GM23248 (cell line): ENCODE data around the gene NPAT. TPM values are rescaled to one million over a fixed set of nuclear protein-coding genes. Genes with fewer than 3 reads are reported as not detected.

Experiments
- DNase-seq: peaks from one replicate; pipeline ENCODE4 v3.0.0-alpha.2; 2015
- H2AFZ ChIP-seq: fragments of 200-600 bp; sonication (generic); 2 replicates; pipeline ENCODE4 v1.6.1; 2016; ENCODE audit warnings: antibody characterized with exemption
- H3F3A ChIP-seq: fragments of 200-600 bp; sonication (generic); 2 replicates; pipeline ENCODE4 v1.6.1; 2016; ENCODE audit warnings: mild to moderate bottlenecking, antibody characterized with exemption, mixed run types; ENCODE audit not compliant: insufficient read depth
- H3K27ac ChIP-seq: fragments of 200-600 bp; sonication (generic); 2 replicates; pipeline ENCODE4 v1.5.1; 2016; ENCODE audit warnings: mild to moderate bottlenecking
- H3K27me3 ChIP-seq: fragments of 200-600 bp; sonication (generic); replicated peaks from 2 replicates; pipeline ENCODE4 v1.6.1; 2016; ENCODE audit warnings: mild to moderate bottlenecking; ENCODE audit not compliant: insufficient read depth
- H3K36me3 ChIP-seq: fragments of 200-600 bp; sonication (generic); 2 replicates; pipeline ENCODE4 v1.6.1; 2016; ENCODE audit warnings: low read depth, mild to moderate bottlenecking
- H3K4me1 ChIP-seq: fragments of 200-600 bp; sonication (generic); 2 replicates; pipeline ENCODE4 v1.6.1; 2016; ENCODE audit warnings: mild to moderate bottlenecking; ENCODE audit not compliant: insufficient read depth
- H3K4me2 ChIP-seq: fragments of 200-600 bp; sonication (generic); one replicate; pipeline ENCODE4 v1.6.1; 2016; ENCODE audit warnings: mild to moderate bottlenecking; ENCODE audit not compliant: unreplicated experiment
- H3K4me3 ChIP-seq: fragments of 200-600 bp; sonication (generic); 2 replicates; pipeline ENCODE4 v1.5.1; 2016; ENCODE audit warnings: mild to moderate bottlenecking
- H3K79me2 ChIP-seq: fragments of 200-600 bp; sonication (generic); 2 replicates; pipeline ENCODE4 v1.6.1; 2016; ENCODE audit warnings: mild to moderate bottlenecking; ENCODE audit not compliant: insufficient read depth
- H3K9ac ChIP-seq: fragments of 200-600 bp; sonication (generic); 2 replicates; pipeline ENCODE4 v1.6.1; 2016; ENCODE audit warnings: mild to moderate bottlenecking
- H3K9me2 ChIP-seq: fragments of 200-600 bp; sonication (generic); 2 replicates; pipeline ENCODE4 v1.6.1; 2016; ENCODE audit warnings: mixed run types, mild to moderate bottlenecking, moderate library complexity; ENCODE audit not compliant: insufficient read depth
- H3K9me3 ChIP-seq: fragments of 200-600 bp; sonication (generic); one replicate; pipeline ENCODE4 v1.6.1; 2017; ENCODE audit warnings: low read depth
- H4K20me1 ChIP-seq: fragments of 200-600 bp; sonication (generic); 2 replicates; pipeline ENCODE4 v1.6.0; 2016; ENCODE audit not compliant: insufficient read depth
- EZH2 ChIP-seq: fragments of 200-600 bp; sonication (generic); IDR thresholded peaks from 2 replicates; pipeline ENCODE4 v1.6.1; 2018; ENCODE audit warnings: antibody characterized with exemption, mild to moderate bottlenecking; ENCODE audit not compliant: insufficient read depth, poor library complexity, severe bottlenecking
- EZH2phosphoT487 ChIP-seq: fragments of 200-600 bp; sonication (generic); IDR thresholded peaks from 2 replicates; pipeline ENCODE4 v1.6.1; 2018; ENCODE audit warnings: antibody characterized with exemption, moderate library complexity, mild to moderate bottlenecking, low read depth; ENCODE audit not compliant: insufficient read depth
- whole genome bisulfite sequencing, 2 experiments: methylation state at CpG; one replicate each; pipeline ENCODE4 v1.1.6; 2015 to 2017; ENCODE audit warnings: low lambda C conversion rate in 2 of 2, low coverage in 1 of 2; ENCODE audit errors: missing lambda C conversion rate in 2 of 2; 5-methylcytosine and 5-hydroxymethylcytosine counted together
- in situ Hi-C: fragments of 300-500 bp; cut with MboI; formaldehyde crosslinking; loops from 2 replicates; pipeline ENCODE4 v1.15.0; 2020
- polyA plus RNA-seq: library from polyadenylated mRNA; unstranded; fragments of >200 nt; fragmentation: Nextera tagmentation; extraction: Ambion mirVana; gene quantifications from 2 replicates; pipeline ENCODE4 v1.2.1, GENCODE V29; 2016
- total RNA-seq: library from RNA; depleted of rRNA; stranded (reverse); fragments of >200 nt; shearing (Covaris generic); gene quantifications from 2 replicates; pipeline ENCODE4 v1.2.3, GENCODE V29; 2014

NPAT gene
- total and polyA plus RNA-seq, 2 experiments from 2014 or later: 8.5 to 9.6 TPM

DNA sequence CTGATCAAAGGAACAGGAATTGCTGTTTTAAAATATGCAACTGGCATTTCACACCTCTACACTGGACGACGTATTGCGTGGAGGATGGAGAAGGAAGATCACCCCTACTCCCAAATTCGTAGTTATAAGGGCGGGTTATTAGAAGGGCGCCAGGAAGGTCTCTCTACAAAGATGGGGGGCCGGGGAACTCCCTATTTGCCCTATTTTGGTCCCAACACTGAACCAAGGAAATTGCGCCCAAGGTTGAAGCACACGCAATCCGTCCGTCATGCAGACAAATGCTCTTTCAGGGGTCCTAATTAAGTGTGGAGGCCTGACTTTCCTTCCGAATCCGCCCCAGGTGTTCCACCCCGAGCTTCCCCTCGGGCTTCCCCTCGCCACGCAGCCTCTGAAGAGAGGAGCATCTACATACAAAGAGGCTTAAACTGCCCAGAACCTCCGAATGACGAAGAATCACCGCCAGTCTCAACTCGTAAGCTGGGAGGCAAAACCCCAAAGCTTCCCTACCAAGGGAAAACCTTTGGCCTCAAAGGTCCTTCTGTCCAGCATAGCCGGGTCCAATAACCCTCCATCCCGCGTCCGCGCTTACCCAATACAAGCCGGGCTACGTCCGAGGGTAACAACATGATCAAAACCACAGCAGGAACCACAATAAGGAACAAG is 396 bp downstream of the NPAT start:
- Histone ChIP-seq H3K79me2 (peaks cover 87% of the 10 kb centered on the region), H3K9me3 (no peaks in the 10 kb centered on the region), H4K20me1 (no peaks in the 10 kb centered on the region), H3K4me1 (peaks cover 35% of the 10 kb centered on the region), H3K27ac (peak overlapping the region; percentile 95), H3F3A (peaks cover 42% of the 10 kb centered on the region), H3K9me2 (no peaks in the 10 kb centered on the region), H3K4me3 (peak overlapping the region; percentile 93), H2AFZ (peak overlapping the region; percentile 89), H3K36me3 (no peaks in the 10 kb centered on the region), H3K4me2 (peak overlapping the region; percentile 97), H3K27me3 (no peaks in the 10 kb centered on the region), H3K9ac (peak overlapping the region; percentile 94)
- WGBS, 2 experiments: 1 to 2% methylated on average over 28 to 29 of the region's 29 CpGs
- TF ChIP-seq EZH2 (no peak), EZH2phosphoT487 (no peak)
- DNase-seq: no peak
- in situ Hi-C loops: no loop called here

DNA sequence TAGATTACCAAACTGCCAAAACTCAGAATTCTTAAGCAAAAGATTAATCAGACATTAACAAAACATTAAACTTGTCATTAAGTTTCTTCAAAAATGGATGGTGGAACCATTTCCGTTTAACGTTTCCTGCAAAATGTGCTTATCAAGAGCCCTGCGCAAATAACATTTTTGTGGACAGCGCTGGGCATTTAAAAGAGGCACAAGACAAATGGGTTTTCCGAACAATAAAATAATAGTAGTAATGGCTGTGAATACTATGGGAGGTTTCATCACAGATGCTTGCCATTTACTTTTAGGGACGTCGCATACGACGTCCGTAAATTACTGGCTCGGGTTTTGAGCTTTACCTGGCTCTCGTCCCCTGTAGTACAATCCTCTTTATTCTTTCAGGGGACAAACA is 1.1 kb downstream of the NPAT start:
- Histone ChIP-seq H3K4me3 (peak overlapping the region; percentile 93), H3K4me2 (peak overlapping the region; percentile 97), H3K27ac (peak overlapping the region; percentile 95), H3K36me3 (no peaks in the 10 kb centered on the region), H3K27me3 (no peaks in the 10 kb centered on the region), H3K4me1 (peaks cover 35% of the 10 kb centered on the region), H4K20me1 (no peaks in the 10 kb centered on the region), H3F3A (peaks cover 42% of the 10 kb centered on the region), H2AFZ (peak overlapping the region; percentile 89), H3K9me3 (no peaks in the 10 kb centered on the region), H3K79me2 (peaks cover 87% of the 10 kb centered on the region), H3K9ac (peak overlapping the region; percentile 94), H3K9me2 (no peaks in the 10 kb centered on the region)
- in situ Hi-C loops: no loop called here
- peak; percentile 62 for DNase-seq
- WGBS, 2 experiments: 0 to 1% methylated on average over 12 of the region's 12 CpGs
- no peak for TF ChIP-seq EZH2
- no peak for TF ChIP-seq EZH2phosphoT487

DNA sequence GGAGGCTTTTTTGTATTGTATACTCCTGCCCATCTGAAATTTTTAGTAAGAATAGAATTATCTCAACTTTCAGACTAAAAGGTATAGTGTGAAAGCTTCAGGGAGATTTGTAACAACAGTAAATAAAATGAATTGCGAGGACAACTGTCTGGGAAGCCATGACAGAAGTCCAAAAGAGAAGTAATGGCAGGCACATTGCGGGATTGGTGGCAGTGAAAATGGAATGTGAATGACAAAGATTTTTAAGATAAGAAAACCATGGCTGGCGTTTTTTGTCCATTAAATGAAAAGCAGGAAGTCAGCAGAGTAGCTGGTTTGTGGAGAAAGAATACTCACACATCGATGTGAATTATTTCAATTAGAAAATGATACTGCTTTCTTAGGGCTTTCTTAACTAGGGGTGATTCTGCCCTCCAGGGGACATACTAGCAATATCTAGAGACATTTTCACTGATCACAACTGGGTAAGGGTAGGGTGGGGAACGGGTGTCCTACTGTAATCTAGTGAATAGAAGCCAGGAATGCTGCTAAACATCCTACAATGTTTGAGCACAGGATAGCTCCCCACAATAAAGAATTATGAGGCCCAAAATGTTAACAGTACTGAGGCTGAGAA is 1.6 kb downstream of the NPAT start:
- no peaks in the 10 kb centered on the region for H3K9me2 ChIP-seq
- 41% methylated on average over 5 of the region's 5 CpGs for WGBS, 2 experiments
- peaks cover 35% of the 10 kb centered on the region for H3K4me1 ChIP-seq
- no peaks in the 10 kb centered on the region for H4K20me1 ChIP-seq
- peak overlapping the region; percentile 94 for H3K9ac ChIP-seq
- no peaks in the 10 kb centered on the region for H3K36me3 ChIP-seq
- in situ Hi-C loops: no loop called here
- H3K9me3 ChIP-seq: no peaks in the 10 kb centered on the region
- TF ChIP-seq EZH2phosphoT487: no peak
- no peak for TF ChIP-seq EZH2
- peak overlapping the region; percentile 93 for H3K4me3 ChIP-seq
- peaks cover 42% of the 10 kb centered on the region for H3F3A ChIP-seq
- H2AFZ ChIP-seq: peak overlapping the region; percentile 89
- H3K27ac ChIP-seq: peak overlapping the region; percentile 95
- H3K27me3 ChIP-seq: no peaks in the 10 kb centered on the region
- H3K79me2 ChIP-seq: peaks cover 87% of the 10 kb centered on the region
- DNase-seq: peak; percentile 31
- H3K4me2 ChIP-seq: peak overlapping the region; percentile 97

DNA sequence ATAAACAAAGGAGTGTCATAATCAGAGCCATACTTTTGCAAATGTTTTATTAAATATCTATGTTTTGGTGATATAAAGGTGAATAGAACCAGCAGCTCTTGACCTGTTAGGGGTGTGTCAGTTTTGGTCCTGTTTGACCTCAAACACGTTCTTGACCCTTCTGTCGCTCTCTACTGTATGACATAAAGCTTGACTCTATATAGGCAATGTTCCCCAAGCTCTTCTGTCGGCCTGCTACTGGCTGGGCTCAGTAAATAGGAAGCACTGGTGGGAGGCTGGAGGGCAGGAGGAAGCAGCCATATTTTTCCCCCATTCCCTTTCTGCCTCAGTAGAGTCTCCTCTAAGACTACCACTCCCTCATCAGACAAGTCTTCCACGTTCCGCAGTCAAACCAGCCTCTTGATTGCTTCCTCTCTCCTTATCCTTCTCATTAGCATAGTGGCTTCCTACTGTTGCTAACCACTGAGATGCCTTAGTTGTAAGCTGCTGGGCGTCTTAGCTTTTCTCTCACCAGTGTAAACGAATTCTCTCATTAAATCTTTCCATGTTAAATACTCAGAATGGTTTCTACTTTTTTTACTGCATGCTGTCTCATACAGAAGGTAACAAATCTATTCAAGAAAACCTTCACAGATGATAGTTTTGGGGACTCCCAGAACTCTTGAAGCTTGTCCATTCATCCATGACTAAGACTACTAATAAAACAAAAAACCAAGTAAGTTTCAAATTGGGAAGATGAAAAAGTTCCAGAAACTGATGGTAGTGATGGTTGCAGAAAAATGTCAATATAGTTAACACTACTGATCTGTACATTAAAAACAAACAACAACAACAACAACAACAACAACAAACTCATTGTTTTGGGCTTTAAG is 3.3 kb downstream of the NPAT start:
- Histone ChIP-seq H3K36me3 (no peaks in the 10 kb centered on the region), H3K9ac (no peak overlapping the region), H3K9me3 (no peaks in the 10 kb centered on the region), H3K27me3 (no peaks in the 10 kb centered on the region), H3K27ac (no peak overlapping the region), H3K79me2 (peaks cover 86% of the 10 kb centered on the region), H3F3A (peaks cover 33% of the 10 kb centered on the region), H3K9me2 (no peaks in the 10 kb centered on the region), H3K4me2 (no peak overlapping the region), H3K4me3 (no peak overlapping the region), H3K4me1 (peaks cover 20% of the 10 kb centered on the region), H4K20me1 (no peaks in the 10 kb centered on the region), H2AFZ (no peak overlapping the region)
- DNase-seq: no peak
- in situ Hi-C loops: no loop called here
- TF ChIP-seq EZH2: no peak
- no peak for TF ChIP-seq EZH2phosphoT487
- 82 to 89% methylated on average over 7 of the region's 7 CpGs for WGBS, 2 experiments
